Hematopoietic multipotent progenitor cell treated with erythropoietin and hydrocortisone succinate and interleukin-3 and kit ligand, for 17 days (in vitro differentiated cells): ENCODE measurements around the gene GTF3C1.

ENCODE experiments used
- DNase-seq: peaks from one replicate; pipeline ENCODE4 v3.0.0-alpha.2; 2015; ENCODE audit warnings: low spot score

Gene GTF3C1

GRCh38 chr16:27518226-27518625 lies 31.5 kb downstream of the GTF3C1 start:
- DNase-seq = no peak

- no peak for DNase-seq
Measured at GRCh38 chr16:27517664-27518063, 32.0 kb downstream of the GTF3C1 start.

GRCh38 chr16:27516365-27516764 lies 33.3 kb downstream of the GTF3C1 start:
- DNase-seq = no peak

- no peak for DNase-seq
Measured at GRCh38 chr16:27515874-27516353, 33.8 kb downstream of the GTF3C1 start.

- DNase-seq = no peak
Measured at GRCh38 chr16:27514806-27515205, 34.9 kb downstream of the GTF3C1 start.

GRCh38 chr16:27511657-27512448 lies 37.9 kb downstream of the GTF3C1 start:
- DNase-seq = no peak

GRCh38 chr16:27508476-27508875 lies 41.2 kb downstream of the GTF3C1 start:
- DNase-seq = no peak

GRCh38 chr16:27506771-27507170 lies 42.9 kb downstream of the GTF3C1 start:
- no peak for DNase-seq

GRCh38 chr16:27505297-27506236 lies 44.1 kb downstream of the GTF3C1 start:
- no peak for DNase-seq

GRCh38 chr16:27503662-27504061 lies 46.1 kb downstream of the GTF3C1 start:
- no peak for DNase-seq

GRCh38 chr16:27500801-27501200 lies 48.9 kb downstream of the GTF3C1 start:
- no peak for DNase-seq

GRCh38 chr16:27499659-27500055 lies 50.1 kb downstream of the GTF3C1 start:
- DNase-seq = no peak

GRCh38 chr16:27498916-27499658 lies 50.6 kb downstream of the GTF3C1 start:
- no peak for DNase-seq

- no peak for DNase-seq
Measured at GRCh38 chr16:27498031-27498825, 51.5 kb downstream of the GTF3C1 start.

GRCh38 chr16:27495191-27495590 lies 54.5 kb downstream of the GTF3C1 start:
- no peak for DNase-seq

- no peak for DNase-seq
Measured at GRCh38 chr16:27492588-27492979, 57.1 kb downstream of the GTF3C1 start.

GRCh38 chr16:27491894-27492587 lies 57.7 kb downstream of the GTF3C1 start:
- no peak for DNase-seq

GRCh38 chr16:27489906-27490305 lies 59.8 kb downstream of the GTF3C1 start:
- DNase-seq = no peak

- no peak for DNase-seq
Measured at GRCh38 chr16:27489421-27489820, 60.3 kb downstream of the GTF3C1 start.

- DNase-seq = no peak
Measured at GRCh38 chr16:27486760-27487159, 63.0 kb downstream of the GTF3C1 start.

GRCh38 chr16:27486344-27486743 lies 63.4 kb downstream of the GTF3C1 start:
- no peak for DNase-seq
